HepG2 (cell line): Measurements from ENCODE around the gene NBEA. TPM values are rescaled to one million over a fixed set of nuclear protein-coding genes. Genes with fewer than 3 reads are reported as not detected.

Experiments used
- ATAC-seq: fragments of 200-7000 bp; cut with Tn5 transposase; 3 replicates; pipeline ENCODE4 v1.9.1; 2020; ENCODE audit warnings: mild to moderate bottlenecking, moderate library complexity
- BruUV-seq: library from RNA; stranded (reverse); fragments of 400-500 nt; replicated peaks from 2 replicates; lab custom pipeline; 2021; lab: Mats Ljungman, UMichigan
- CTCF ChIA-PET: fragments of 300-600 bp; formaldehyde crosslinking; extraction: SDS; loops from one replicate; lab custom pipeline; 2021; ENCODE audit warnings: low total read pairs, inconsistent platforms, low intra/inter-chr PET ratio; lab: Yijun Ruan, JAX
- POLR2A ChIA-PET: fragments of 350-600 bp; sonication (Branson Sonifier 250); formaldehyde crosslinking; loops from one replicate; lab custom pipeline; 2020; ENCODE audit warnings: antibody characterized with exemption, inconsistent platforms; lab: Yijun Ruan, JAX
- DNase-seq: peaks from one replicate; pipeline ENCODE4 v3.0.0-alpha.2; 2015; ENCODE audit warnings: low spot score
- FAIRE-seq: peaks from 3 replicates; lab custom pipeline; 2011; peaks lifted over from hg19 to GRCh38; lab: Jason Lieb, UNC
- H2AFZ ChIP-seq: one replicate; pipeline ENCODE4 v1.6.1; 2011; ENCODE audit warnings: low read length, inconsistent platforms
- H3K27ac ChIP-seq: fragments of 300-600 bp; 3 replicates; pipeline ENCODE4 v1.8.0; 2011; ENCODE audit warnings: mixed run types, mild to moderate bottlenecking, mixed read lengths, low read length, inconsistent platforms; ENCODE audit not compliant: insufficient read depth; ENCODE audit errors: extremely low read length
- H3K27me3 ChIP-seq, 2 experiments: fragments of 200-600 bp in 1 of 2; 2 replicates in 1 of 2; 3 replicates in 1 of 2; pipeline versions ENCODE4 v1.6.0 to v1.8.0; 2011; ENCODE audit warnings: low read length in 2 of 2, mild to moderate bottlenecking in 2 of 2, moderate library complexity in 2 of 2, inconsistent platforms in 1 of 2; ENCODE audit not compliant: insufficient read depth in 2 of 2, control insufficient read depth in 1 of 2
- H3K36me3 ChIP-seq, 2 experiments: fragments of 200-600 bp in 1 of 2; replicated peaks in 1 of 2; 2 replicates in 1 of 2; 3 replicates in 1 of 2; pipeline versions ENCODE4 v1.5.1 to v1.8.0; 2011; ENCODE audit warnings: low read length in 2 of 2, inconsistent platforms in 1 of 2; ENCODE audit not compliant: insufficient read depth in 2 of 2, control insufficient read depth in 1 of 2
- H3K4me1 ChIP-seq: 2 replicates; pipeline ENCODE4 v1.5.1; 2012; ENCODE audit warnings: low read length, inconsistent platforms; ENCODE audit not compliant: insufficient read depth
- H3K4me2 ChIP-seq: 2 replicates; pipeline ENCODE4 v1.6.0; 2011; ENCODE audit warnings: low read depth, low read length, inconsistent platforms
- H3K4me3 ChIP-seq, 3 experiments: fragments of 200-600 bp in 1 of 3; sonication (generic), shearing (Covaris generic) in 1 of 3; replicated peaks in 1 of 3; 2 replicates each; pipeline ENCODE4 v1.5.1; 2011 to 2016; ENCODE audit warnings: low read length in 3 of 3, inconsistent platforms in 2 of 3, low read depth in 2 of 3, mild to moderate bottlenecking in 2 of 3, control low read depth in 1 of 3, mixed read lengths in 1 of 3; ENCODE audit not compliant: insufficient read depth in 1 of 3
- H3K79me2 ChIP-seq: one replicate; pipeline ENCODE4 v1.6.1; 2011; ENCODE audit warnings: low read length, inconsistent platforms; ENCODE audit not compliant: insufficient read depth
- H3K9ac ChIP-seq: 2 replicates; pipeline ENCODE4 v1.6.0; 2011; ENCODE audit warnings: mild to moderate bottlenecking, low read depth, low read length, inconsistent platforms; ENCODE audit not compliant: insufficient read depth
- H3K9me3 ChIP-seq: 2 replicates; pipeline ENCODE4 v1.5.1; 2012; ENCODE audit warnings: mild to moderate bottlenecking, low read length
- H4K20me1 ChIP-seq: 2 replicates; pipeline ENCODE4 v1.6.0; 2011; ENCODE audit warnings: inconsistent platforms, mild to moderate bottlenecking, low read length, moderate library complexity; ENCODE audit not compliant: insufficient read depth
- HOXA9 ChIP-seq: sonication (generic); formaldehyde crosslinking; IDR thresholded peaks from 2 replicates; pipeline ENCODE4 v1.8.1; 2022; ENCODE audit warnings: missing genetic modification reagents, mild to moderate bottlenecking, moderate library complexity, borderline replicate concordance
- NFE2L1 ChIP-seq: sonication (generic); formaldehyde crosslinking; IDR thresholded peaks from 2 replicates; pipeline ENCODE4 v1.4.0; 2020; ENCODE audit warnings: missing genetic modification reagents, mild to moderate bottlenecking, borderline replicate concordance
- SALL1 ChIP-seq: sonication (generic); formaldehyde crosslinking; IDR thresholded peaks from 2 replicates; pipeline ENCODE4 v1.8.0; 2022; ENCODE audit warnings: mild to moderate bottlenecking, missing genetic modification reagents
- ZBTB10 ChIP-seq: sonication (generic); formaldehyde crosslinking; IDR thresholded peaks from 2 replicates; pipeline ENCODE4 v1.4.0; 2020; ENCODE audit warnings: missing genetic modification reagents, borderline replicate concordance
- ZNF703 ChIP-seq: sonication (generic); formaldehyde crosslinking; IDR thresholded peaks from 2 replicates; pipeline ENCODE4 v1.5.1; 2020; ENCODE audit warnings: missing genetic modification reagents, mild to moderate bottlenecking, moderate library complexity, borderline replicate concordance
- ZNF768 ChIP-seq: sonication (generic); formaldehyde crosslinking; IDR thresholded peaks from 2 replicates; pipeline ENCODE4 v1.4.0; 2020; ENCODE audit warnings: missing genetic modification reagents
- WGBS: methylation state at CpG from one replicate; pipeline ENCODE4 v1.1.6; 2017; ENCODE audit warnings: low lambda C conversion rate; 5-methylcytosine and 5-hydroxymethylcytosine counted together
- in situ Hi-C: cut with HindIII; loops from 2 replicates; pipeline ENCODE4 v1.10.0; 2017; ENCODE audit warnings: low pct_unique_long_range_greater_than_20kb; ENCODE audit not compliant: extremely low pct_ligation_motif_present
- intact Hi-C: fragments of 100-400 bp; cut with micrococcal nuclease; formaldehyde crosslinking; loops from one replicate; pipeline ENCODE4 v1.10.0; 2022; ENCODE audit not compliant: unreplicated experiment
- polyA plus RNA-seq, 8 experiments: library from polyadenylated mRNA; depleted of rRNA in 3 of 8; stranded (reverse) in 7 of 8; unstranded in 1 of 8; fragments of >200 nt; fragmentation: Illumina TruSeq in 4 of 8; extraction: Trizol in 4 of 8; gene quantifications; 2 replicates each; pipeline versions ENCODE4 v1.2.1 to v1.2.3, GENCODE V29; 2011 to 2016; ENCODE audit warnings: low read depth in 4 of 8, missing spikeins in 1 of 8, mixed read lengths in 1 of 8; ENCODE audit not compliant: insufficient read depth in 1 of 8
- total RNA-seq, 5 experiments: library from RNA; depleted of rRNA; stranded (reverse); fragments of >200 nt; fragmentation: Illumina TruSeq; extraction: Trizol; gene quantifications; 2 replicates each; pipeline ENCODE4 v1.2.3, GENCODE V29; 2016; ENCODE audit warnings: low read depth in 1 of 5

Gene NBEA
- total and polyA plus RNA-seq, 2 of the 13 experiments (the other 11 are each of a cell fraction or from before 2014, with no cell fraction given), result 2.7 to 2.8 TPM

- no TSS peak for BruUV-seq
- POLR2A ChIA-PET, result no interaction called here
- FAIRE-seq, result no peak
- no peak overlapping the region for H2AFZ ChIP-seq
- no peaks in the 10 kb centered on the region for H3K36me3 ChIP-seq
- H3K4me2 ChIP-seq, result no peak overlapping the region
- no peaks in the 10 kb centered on the region for H4K20me1 ChIP-seq
- no peak for ATAC-seq
- intact Hi-C loops (no loop called here), in situ Hi-C loops (no loop called here)
- no peak overlapping the region for H3K27ac ChIP-seq
- no peaks in the 10 kb centered on the region; a peak in 1 of 5 replicates for H3K27me3 ChIP-seq
- no peak overlapping the region for H3K4me3 ChIP-seq
- CTCF ChIA-PET, result no interaction called here
- TF ChIP-seq ZBTB10 (CRISPR knock-in tag), result no peak
- TF ChIP-seq NFE2L1 (CRISPR knock-in tag), result no peak
- no peak for TF ChIP-seq SALL1 (CRISPR knock-in tag)
- TF ChIP-seq ZNF703 (CRISPR knock-in tag), result no peak
- TF ChIP-seq HOXA9, result no peak
- no peak for TF ChIP-seq ZNF768 (CRISPR knock-in tag)
- H3K9me3 ChIP-seq, result no peaks in the 10 kb centered on the region
- 37% methylated on average over 3 of the region's 3 CpGs for WGBS
- no peaks in the 10 kb centered on the region for H3K79me2 ChIP-seq
- DNase-seq, result no peak
- no peaks in the 10 kb centered on the region for H3K4me1 ChIP-seq
- H3K9ac ChIP-seq, result no peak overlapping the region
These were observed 560.4 kb downstream of the NBEA start for GRCh38 chr13:35502456-35502855.
